Measurements from ENCODE around the gene VIPR2.

VIPR2 gene

DNA sequence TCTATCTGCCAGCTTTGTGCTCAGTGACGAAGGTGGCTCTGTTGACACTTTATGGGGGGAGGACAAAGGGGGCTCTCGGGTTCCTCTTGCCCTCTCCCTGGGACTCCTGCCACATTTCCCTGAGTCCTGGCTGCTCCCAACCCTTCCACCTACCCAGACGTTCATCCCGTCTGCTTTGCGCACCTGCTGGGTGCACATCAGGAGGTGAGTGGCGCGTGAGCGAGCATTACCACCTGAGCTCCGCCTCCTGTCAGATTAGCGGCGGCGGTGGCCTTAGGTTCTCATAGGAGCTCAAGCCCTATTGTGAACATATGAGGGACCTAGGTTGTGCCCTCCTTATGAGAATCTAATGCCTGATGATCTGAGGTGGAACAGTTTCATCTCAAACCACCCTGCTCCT lies 151.1 kb downstream of the VIPR2 start:
- Histone ChIP-seq H3K27me3 (replicated peaks in 2 of 5; ENCODE audit: control insufficient read depth in 4 of 5, insufficient read depth in 5 of 5, low read length in 4 of 5) (peaks cover 0 to 83% (median 34%) of the 10 kb centered on the region in 5 experiments), H3K4me1 (ENCODE audit: control extremely low read depth in 1 of 4, control insufficient read depth in 4 of 4, insufficient read depth in 4 of 4, low read length in 3 of 4) (peaks cover 0 to 9% (median 2%) of the 10 kb centered on the region in 4 experiments), H3K36me3 (ENCODE audit: control insufficient read depth in 4 of 4, insufficient read depth in 4 of 4, low read length in 3 of 4) (no peaks in the 10 kb centered on the region), H3K4me3 (ENCODE audit: control insufficient read depth in 1 of 7, extremely low read depth in 1 of 7, insufficient read depth in 4 of 7, low read depth in 2 of 7, low read length in 6 of 7) (no peak overlapping the region), H3K9me3 (ENCODE audit: control extremely low read depth in 1 of 5, control insufficient read depth in 4 of 5, insufficient read depth in 2 of 5, low read depth in 1 of 5, low read length in 4 of 5) (peaks cover 0 to 19% (median 9%) of the 10 kb centered on the region in 5 experiments), H3K27ac (ENCODE audit: insufficient read depth in 1 of 2, low read depth in 1 of 2, low read length in 2 of 2, poor library complexity in 1 of 2, severe bottlenecking in 2 of 2) (no peak overlapping the region)
- ChIA-PET CTCF (interaction anchor here (1.1 to 1.5 kb wide), 2 partner anchors 17 to 98 kb away, joined by 3 to 6 read pairs; no protein-coding TSS in a partner anchor), POLR2A (no interaction called here)
- 94% methylated on average over 12 of the region's 12 CpGs for WGBS (ENCODE audit: insufficient coverage)
- no peak for DNase-seq

GRCh38 chr7:158992759-158993158 lies 151.9 kb downstream of the VIPR2 start:
- CTCF ChIA-PET, result interaction anchor here (1.4 to 1.5 kb wide), 2 partner anchors 9 to 16 kb away, joined by 4 to 6 read pairs; no protein-coding TSS in a partner anchor

GRCh38 chr7:158991824-158992621 lies 152.6 kb downstream of the VIPR2 start:
- peaks cover 0 to 9% (median 2%) of the 10 kb centered on the region in 4 experiments for H3K4me1 ChIP-seq (ENCODE audit: control extremely low read depth in 1 of 4, control insufficient read depth in 4 of 4, insufficient read depth in 4 of 4, low read length in 3 of 4)
- DNase-seq, result peak in 2 of 3 donors; percentile 22 to 32
- peaks cover 0 to 75% (median 31%) of the 10 kb centered on the region in 5 experiments for H3K27me3 ChIP-seq (replicated peaks in 2 of 5; ENCODE audit: control insufficient read depth in 4 of 5, insufficient read depth in 5 of 5, low read length in 4 of 5)
- H3K4me3 ChIP-seq (ENCODE audit: control insufficient read depth in 1 of 7, extremely low read depth in 1 of 7, insufficient read depth in 4 of 7, low read depth in 2 of 7, low read length in 6 of 7), result no peak overlapping the region
- 46% methylated on average over 13 of the region's 21 CpGs for WGBS (ENCODE audit: insufficient coverage)
- no peak overlapping the region for H3K27ac ChIP-seq (ENCODE audit: insufficient read depth in 1 of 2, low read depth in 1 of 2, low read length in 2 of 2, poor library complexity in 1 of 2, severe bottlenecking in 2 of 2)
- POLR2A ChIA-PET, result no interaction called here
- H3K36me3 ChIP-seq (ENCODE audit: control insufficient read depth in 4 of 4, insufficient read depth in 4 of 4, low read length in 3 of 4), result no peaks in the 10 kb centered on the region
- CTCF ChIA-PET, result interaction anchor here (1.4 to 1.5 kb wide), 2 partner anchors 9 to 15 kb away, joined by 4 to 6 read pairs; no protein-coding TSS in a partner anchor
- H3K9me3 ChIP-seq (ENCODE audit: control extremely low read depth in 1 of 5, control insufficient read depth in 4 of 5, insufficient read depth in 2 of 5, low read depth in 1 of 5, low read length in 4 of 5), result peaks cover 0 to 30% (median 9%) of the 10 kb centered on the region in 5 experiments

More at GRCh38 chr7:158992759-158993158, 151.9 kb downstream of the VIPR2 start:
- Histone ChIP-seq H3K27me3 (replicated peaks in 2 of 5; ENCODE audit: control insufficient read depth in 4 of 5, insufficient read depth in 5 of 5, low read length in 4 of 5) (peaks cover 0 to 82% (median 34%) of the 10 kb centered on the region in 5 experiments), H3K9me3 (ENCODE audit: control extremely low read depth in 1 of 5, control insufficient read depth in 4 of 5, insufficient read depth in 2 of 5, low read depth in 1 of 5, low read length in 4 of 5) (peaks cover 0 to 24% (median 9%) of the 10 kb centered on the region in 5 experiments), H3K4me1 (ENCODE audit: control extremely low read depth in 1 of 4, control insufficient read depth in 4 of 4, insufficient read depth in 4 of 4, low read length in 3 of 4) (peaks cover 0 to 9% (median 2%) of the 10 kb centered on the region in 4 experiments), H3K36me3 (ENCODE audit: control insufficient read depth in 4 of 4, insufficient read depth in 4 of 4, low read length in 3 of 4) (no peaks in the 10 kb centered on the region), H3K4me3 (ENCODE audit: control insufficient read depth in 1 of 7, extremely low read depth in 1 of 7, insufficient read depth in 4 of 7, low read depth in 2 of 7, low read length in 6 of 7) (peak overlapping the region in 1 of 7 experiments; percentile 24), H3K27ac (ENCODE audit: insufficient read depth in 1 of 2, low read depth in 1 of 2, low read length in 2 of 2, poor library complexity in 1 of 2, severe bottlenecking in 2 of 2) (no peak overlapping the region)
- WGBS (ENCODE audit: insufficient coverage), result 26% methylated on average over 17 of the region's 28 CpGs
- POLR2A ChIA-PET, result no interaction called here
- DNase-seq, result peak in 1 of 3 donors; percentile 19

DNA sequence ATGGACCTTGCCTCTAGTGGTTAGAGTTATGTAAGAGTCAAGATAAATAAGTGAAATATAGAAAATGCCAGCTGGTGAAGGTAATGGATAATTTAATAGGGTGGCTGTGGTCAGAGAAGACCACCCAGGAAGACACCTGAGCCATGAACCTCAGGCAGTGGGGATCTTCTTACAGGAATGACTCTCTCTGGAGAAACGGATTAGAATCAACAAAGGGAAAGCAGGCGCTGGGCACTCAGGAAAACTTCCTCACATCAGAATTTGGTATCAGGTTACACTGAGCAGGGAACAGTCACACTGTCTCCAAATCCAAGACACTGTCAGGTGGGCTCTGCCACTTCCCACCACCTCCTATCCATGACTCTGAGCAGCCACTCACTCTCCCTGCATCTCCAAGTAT lies 155.7 kb downstream of the VIPR2 start:
- POLR2A ChIA-PET, result no interaction called here
- H3K36me3 ChIP-seq (ENCODE audit: control insufficient read depth in 4 of 4, insufficient read depth in 4 of 4, low read length in 3 of 4), result no peaks in the 10 kb centered on the region
- H3K9me3 ChIP-seq (ENCODE audit: control extremely low read depth in 1 of 5, control insufficient read depth in 4 of 5, insufficient read depth in 2 of 5, low read depth in 1 of 5, low read length in 4 of 5), result peaks cover 0 to 28% (median 4%) of the 10 kb centered on the region in 5 experiments
- WGBS (ENCODE audit: insufficient coverage), result 88% methylated on average over 2 of the region's 2 CpGs
- no peak overlapping the region for H3K27ac ChIP-seq (ENCODE audit: insufficient read depth in 1 of 2, low read depth in 1 of 2, low read length in 2 of 2, poor library complexity in 1 of 2, severe bottlenecking in 2 of 2)
- CTCF ChIA-PET, result no interaction called here
- no peak for DNase-seq
- no peak overlapping the region for H3K4me3 ChIP-seq (ENCODE audit: control insufficient read depth in 1 of 7, extremely low read depth in 1 of 7, insufficient read depth in 4 of 7, low read depth in 2 of 7, low read length in 6 of 7)
- H3K27me3 ChIP-seq (replicated peaks in 2 of 5; ENCODE audit: control insufficient read depth in 4 of 5, insufficient read depth in 5 of 5, low read length in 4 of 5), result peaks cover 0 to 46% (median 28%) of the 10 kb centered on the region in 5 experiments
- peaks cover 0 to 9% (median 2%) of the 10 kb centered on the region in 4 experiments for H3K4me1 ChIP-seq (ENCODE audit: control extremely low read depth in 1 of 4, control insufficient read depth in 4 of 4, insufficient read depth in 4 of 4, low read length in 3 of 4)

GRCh38 chr7:158988302-158988862 lies 156.3 kb downstream of the VIPR2 start:
- WGBS (ENCODE audit: insufficient coverage), result 94% methylated on average over 2 of the region's 2 CpGs
- ChIA-PET CTCF (no interaction called here), POLR2A (no interaction called here)
- no peak for DNase-seq
- Histone ChIP-seq H3K4me3 (ENCODE audit: control insufficient read depth in 1 of 7, extremely low read depth in 1 of 7, insufficient read depth in 4 of 7, low read depth in 2 of 7, low read length in 6 of 7) (no peak overlapping the region), H3K36me3 (ENCODE audit: control insufficient read depth in 4 of 4, insufficient read depth in 4 of 4, low read length in 3 of 4) (no peaks in the 10 kb centered on the region), H3K27ac (ENCODE audit: insufficient read depth in 1 of 2, low read depth in 1 of 2, low read length in 2 of 2, poor library complexity in 1 of 2, severe bottlenecking in 2 of 2) (no peak overlapping the region), H3K27me3 (replicated peaks in 2 of 5; ENCODE audit: control insufficient read depth in 4 of 5, insufficient read depth in 5 of 5, low read length in 4 of 5) (peaks cover 0 to 41% (median 25%) of the 10 kb centered on the region in 5 experiments), H3K4me1 (ENCODE audit: control extremely low read depth in 1 of 4, control insufficient read depth in 4 of 4, insufficient read depth in 4 of 4, low read length in 3 of 4) (peaks cover 0 to 8% (median 2%) of the 10 kb centered on the region in 4 experiments), H3K9me3 (ENCODE audit: control extremely low read depth in 1 of 5, control insufficient read depth in 4 of 5, insufficient read depth in 2 of 5, low read depth in 1 of 5, low read length in 4 of 5) (peaks cover 0 to 29% (median 6%) of the 10 kb centered on the region in 5 experiments)

- Histone ChIP-seq H3K9me3 (ENCODE audit: control extremely low read depth in 1 of 5, control insufficient read depth in 4 of 5, insufficient read depth in 2 of 5, low read depth in 1 of 5, low read length in 4 of 5) (peaks cover 0 to 35% (median 11%) of the 10 kb centered on the region in 5 experiments), H3K4me3 (ENCODE audit: control insufficient read depth in 1 of 7, extremely low read depth in 1 of 7, insufficient read depth in 4 of 7, low read depth in 2 of 7, low read length in 6 of 7) (no peak overlapping the region), H3K27me3 (replicated peaks in 2 of 5; ENCODE audit: control insufficient read depth in 4 of 5, insufficient read depth in 5 of 5, low read length in 4 of 5) (peaks cover 0 to 34% (median 18%) of the 10 kb centered on the region in 5 experiments), H3K36me3 (ENCODE audit: control insufficient read depth in 4 of 4, insufficient read depth in 4 of 4, low read length in 3 of 4) (no peaks in the 10 kb centered on the region), H3K27ac (ENCODE audit: insufficient read depth in 1 of 2, low read depth in 1 of 2, low read length in 2 of 2, poor library complexity in 1 of 2, severe bottlenecking in 2 of 2) (no peak overlapping the region), H3K4me1 (ENCODE audit: control extremely low read depth in 1 of 4, control insufficient read depth in 4 of 4, insufficient read depth in 4 of 4, low read length in 3 of 4) (peaks cover 0 to 3% (median under 1%) of the 10 kb centered on the region in 4 experiments)
- ChIA-PET CTCF (no interaction called here), POLR2A (no interaction called here)
- no peak for DNase-seq
- 55% methylated on average over 1 of the region's 1 CpG for WGBS (ENCODE audit: insufficient coverage)
These were observed 157.0 kb downstream of the VIPR2 start for GRCh38 chr7:158987691-158988090.
